SJSA1 (cell line): ENCODE measurements around the gene KSR1. TPM values are rescaled to one million over a fixed set of nuclear protein-coding genes. Genes with fewer than 3 reads are reported as not detected.
"Not testable (repeated sequence)": the region's sequence is repeated elsewhere in the genome, so short reads cannot be mapped to it uniquely, and the experiment has no call there.

Source experiments
- DNase-seq, 2 experiments: peaks; one replicate each; pipeline ENCODE4 v3.0.0-alpha.2; 2015 to 2020; ENCODE audit warnings: low spot score in 2 of 2, low read depth in 1 of 2
- H3K27ac ChIP-seq: fragments of 250-450 bp; sonication (Bioruptor Pico); 2 replicates; pipeline ENCODE4 v1.5.1; 2020; ENCODE audit warnings: mild to moderate bottlenecking, moderate library complexity
- H3K27me3 ChIP-seq: fragments of 250-450 bp; sonication (Bioruptor Pico); replicated peaks from 2 replicates; pipeline ENCODE4 v1.5.1; 2020; ENCODE audit warnings: mild to moderate bottlenecking, moderate library complexity
- H3K36me3 ChIP-seq: fragments of 250-450 bp; sonication (Bioruptor Pico); 2 replicates; pipeline ENCODE4 v1.5.1; 2020; ENCODE audit warnings: mild to moderate bottlenecking
- H3K4me1 ChIP-seq: fragments of 250-450 bp; sonication (Bioruptor Pico); replicated peaks from 2 replicates; pipeline ENCODE4 v1.6.1; 2021; ENCODE audit warnings: mild to moderate bottlenecking
- H3K4me3 ChIP-seq: fragments of 250-450 bp; sonication (Bioruptor Pico); 2 replicates; pipeline ENCODE4 v1.5.1; 2020; ENCODE audit warnings: mild to moderate bottlenecking
- H3K9me3 ChIP-seq: fragments of 250-450 bp; sonication (Bioruptor Pico); replicated peaks from 2 replicates; pipeline ENCODE4 v1.5.1; 2020; ENCODE audit warnings: mild to moderate bottlenecking
- total RNA-seq: library from RNA; depleted of rRNA; stranded (reverse); fragments of >200 nt; shearing (Covaris generic); gene quantifications from 2 replicates; pipeline ENCODE4 v1.2.3, GENCODE V29; 2014; rRNA removed

Gene KSR1
- total RNA-seq = 5.9 and 7.7 TPM in 2 replicates

DNA sequence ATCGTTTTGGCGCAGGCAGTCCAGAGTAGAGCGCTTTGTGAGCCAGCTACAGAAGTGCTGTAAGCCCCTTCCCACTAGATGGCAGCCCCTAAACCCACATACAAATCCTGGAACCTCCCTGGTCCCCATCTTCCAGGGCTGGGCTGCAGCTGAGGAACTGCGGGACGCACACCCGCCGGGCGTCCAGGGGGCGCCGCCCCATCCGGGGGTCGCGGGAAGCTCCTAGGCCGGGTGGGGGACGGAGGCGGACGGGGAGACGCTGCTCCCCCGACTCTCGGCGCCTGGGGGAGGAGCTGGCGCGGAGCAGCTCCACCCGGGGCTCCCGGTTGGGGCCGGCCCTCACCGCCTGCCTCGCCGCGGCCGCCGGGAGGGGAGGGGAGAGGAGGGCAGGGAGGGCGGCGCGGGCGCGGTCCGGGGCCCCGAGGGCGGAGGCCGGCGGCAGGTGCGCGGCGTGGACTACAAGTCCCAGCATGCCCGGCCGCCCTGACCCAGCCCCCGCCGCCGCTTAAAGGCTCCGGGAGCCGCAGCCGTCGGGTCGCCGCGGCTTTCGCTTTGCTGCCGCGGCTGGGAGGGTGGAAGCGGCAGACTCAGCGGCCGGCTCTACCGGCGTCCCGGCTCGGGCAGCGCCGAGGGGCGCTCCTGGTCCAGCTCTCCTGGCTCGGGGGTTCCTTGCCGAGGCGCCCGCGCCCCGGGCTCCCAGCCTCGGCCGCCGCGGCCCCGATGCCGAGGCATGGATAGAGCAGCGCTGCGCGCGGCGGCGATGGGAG, at the start of gene KSR1:
KSR1 (plus strand) TSS at position 535 of the 767 bp plus-strand sequence; CDS start at position 731, 196 bp downstream.
- H3K27me3 ChIP-seq = no peaks in the 10 kb centered on the region
- peak; percentile 71 to 73 for DNase-seq
- H3K4me3 ChIP-seq = peak within 1 kb of the TSS; percentile 98
- H3K4me1 ChIP-seq = peaks cover 25% of the 10 kb centered on the region
- no peaks in the 10 kb centered on the region for H3K9me3 ChIP-seq
- H3K27ac ChIP-seq = peak within 1 kb of the TSS; percentile 46; the same call in 1 of the 2 replicates
- H3K36me3 ChIP-seq = peaks cover 4% of the 10 kb centered on the region; the same call in 1 of the 2 replicates

DNA sequence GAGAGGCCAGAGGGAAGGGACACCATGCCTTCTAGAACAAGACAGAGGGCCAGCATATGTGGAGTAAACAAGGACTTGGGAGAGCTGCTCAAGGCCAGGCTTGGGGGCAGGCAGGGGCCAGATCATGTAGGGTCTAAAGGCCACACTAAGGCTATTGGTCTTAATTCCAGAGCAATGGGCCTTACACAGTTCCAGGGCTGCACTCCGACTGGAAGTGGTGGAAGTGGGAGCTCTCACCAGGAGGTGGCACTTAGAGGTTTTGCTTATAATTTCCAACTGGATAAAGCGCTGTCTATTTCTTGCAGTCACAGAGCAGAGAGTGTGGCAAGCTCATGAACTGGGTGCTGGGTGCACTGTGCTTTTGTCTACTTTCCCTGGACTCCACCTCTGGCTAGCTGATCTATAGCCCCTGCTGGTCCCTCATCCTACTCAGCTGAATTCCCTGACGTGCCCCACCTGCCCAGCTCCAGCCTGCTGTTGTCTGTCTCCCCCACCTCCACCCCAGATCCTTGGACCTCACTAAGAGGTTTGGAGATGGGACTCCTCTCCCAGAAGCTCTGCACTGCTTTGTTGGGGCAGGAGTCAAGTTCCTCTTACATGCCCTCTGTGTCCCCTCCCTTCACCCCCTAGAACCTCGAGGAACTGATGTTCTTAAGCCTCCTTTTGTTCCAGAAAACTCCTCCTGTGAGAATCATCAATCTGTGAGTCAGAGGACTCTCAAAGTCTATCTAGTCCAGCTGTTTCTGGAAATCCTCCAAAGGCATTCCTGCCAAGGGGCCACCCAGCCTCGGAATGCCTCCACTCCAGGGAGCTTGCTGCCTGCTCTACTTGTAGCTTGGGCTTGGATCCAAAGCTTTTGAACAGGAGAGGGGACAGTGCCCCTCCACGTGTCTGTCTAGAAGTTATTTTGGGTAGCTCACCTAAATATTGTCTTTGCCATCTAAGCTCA, 48.1 kb upstream of the KSR1 start:
- no peaks in the 10 kb centered on the region for H3K36me3 ChIP-seq
- no peak overlapping the region for H3K4me3 ChIP-seq
- no peaks in the 10 kb centered on the region for H3K27me3 ChIP-seq
- H3K4me1 ChIP-seq = peaks cover 29% of the 10 kb centered on the region
- peak overlapping the region; percentile 51 for H3K27ac ChIP-seq
- no peaks in the 10 kb centered on the region for H3K9me3 ChIP-seq
- DNase-seq = peak; percentile 85 to 89

DNA sequence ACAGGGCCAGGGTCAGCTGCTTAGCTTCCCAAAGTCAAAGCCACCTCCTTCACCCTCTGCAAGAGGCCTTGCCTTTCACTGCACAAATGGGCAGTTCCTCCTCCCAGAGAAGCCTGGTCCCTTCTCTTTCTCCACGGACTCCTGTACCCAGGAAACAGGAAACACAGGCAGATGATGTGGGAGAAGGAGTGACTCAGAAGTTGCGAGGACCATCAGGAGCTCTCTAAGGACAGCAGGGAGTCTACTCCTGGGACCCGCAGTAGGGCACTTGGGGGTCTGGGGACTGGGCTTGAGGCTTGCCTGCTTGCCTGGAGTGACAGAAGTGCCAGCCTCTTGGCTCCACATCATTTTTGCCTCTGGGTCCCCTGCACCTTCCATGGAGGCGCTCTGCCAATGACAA, 47.4 kb upstream of the KSR1 start:
- Histone ChIP-seq H3K4me1 (peaks cover 29% of the 10 kb centered on the region), H3K9me3 (no peaks in the 10 kb centered on the region), H3K36me3 (no peaks in the 10 kb centered on the region), H3K4me3 (no peak overlapping the region), H3K27me3 (no peaks in the 10 kb centered on the region), H3K27ac (peak overlapping the region; percentile 51)
- DNase-seq = no peak

DNA sequence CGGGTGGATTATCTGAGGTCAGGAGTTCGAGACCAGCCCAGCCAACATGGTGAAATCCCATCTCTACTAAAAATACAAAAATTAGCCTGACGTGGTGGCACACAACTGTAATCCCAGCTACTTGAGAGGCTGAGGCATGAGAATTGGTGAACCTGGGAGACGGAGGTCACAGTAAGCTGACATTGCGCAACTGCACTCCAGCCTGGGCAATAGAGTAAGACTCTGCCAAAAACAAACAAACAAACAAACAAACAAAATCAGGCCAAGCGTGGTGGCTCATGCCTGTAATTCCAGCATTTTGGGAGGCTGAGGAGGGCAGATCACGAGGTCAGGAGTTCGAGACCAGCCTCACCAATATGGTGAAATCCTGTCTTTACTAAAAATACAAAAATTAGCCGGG, 44.1 kb upstream of the KSR1 start:
- not testable (repeated sequence) for H3K4me3 ChIP-seq, H3K36me3 ChIP-seq, H3K27me3 ChIP-seq, DNase-seq, H3K9me3 ChIP-seq, H3K27ac ChIP-seq
- peaks cover 24% of the 10 kb centered on the region for H3K4me1 ChIP-seq

DNA sequence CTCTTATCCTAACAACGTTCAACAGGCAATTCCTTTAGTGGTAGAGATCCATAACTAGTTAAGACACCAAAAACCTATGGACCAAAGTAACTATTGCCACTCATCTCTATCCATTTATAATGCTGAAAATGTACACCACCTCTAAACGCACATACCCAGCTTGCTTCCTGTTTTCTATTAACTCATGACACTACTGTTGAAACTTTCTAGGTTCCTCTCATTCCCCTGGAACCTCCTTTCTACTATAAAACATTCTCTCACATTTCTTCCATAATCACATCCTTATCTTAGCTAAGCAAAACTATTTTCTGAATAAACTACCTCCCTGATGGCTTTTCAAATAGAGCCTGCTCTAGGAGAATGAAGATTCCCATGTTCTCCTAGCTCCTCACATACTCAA, 42.9 kb upstream of the KSR1 start:
- no peaks in the 10 kb centered on the region for H3K27me3 ChIP-seq
- no peak overlapping the region for H3K4me3 ChIP-seq
- no peaks in the 10 kb centered on the region for H3K9me3 ChIP-seq
- peaks cover 13% of the 10 kb centered on the region for H3K4me1 ChIP-seq
- H3K27ac ChIP-seq = no peak overlapping the region
- H3K36me3 ChIP-seq = no peaks in the 10 kb centered on the region
- no peak for DNase-seq

DNA sequence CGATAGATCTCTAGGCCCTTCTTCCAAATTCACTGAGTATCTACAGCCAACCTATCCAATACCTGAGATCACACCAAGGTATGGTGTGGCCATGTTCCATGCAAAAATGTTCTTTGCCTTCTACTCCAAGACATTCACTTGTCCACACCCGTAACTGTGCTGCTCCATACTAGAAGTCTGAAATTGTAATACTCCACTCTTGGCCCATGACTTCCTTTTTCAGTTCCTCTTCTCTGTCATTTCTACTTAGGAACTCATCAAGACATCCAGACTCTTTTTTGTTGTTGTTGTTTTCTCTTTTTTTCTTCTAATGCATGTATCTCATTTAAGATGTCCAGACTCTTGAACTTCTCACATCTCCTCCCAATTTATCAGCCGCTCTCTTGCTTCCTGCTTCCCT, 42.5 kb upstream of the KSR1 start:
- Histone ChIP-seq H3K4me1 (peaks cover 8% of the 10 kb centered on the region), H3K36me3 (no peaks in the 10 kb centered on the region), H3K9me3 (no peaks in the 10 kb centered on the region), H3K4me3 (no peak overlapping the region), H3K27ac (no peak overlapping the region), H3K27me3 (no peaks in the 10 kb centered on the region)
- no peak for DNase-seq

DNA sequence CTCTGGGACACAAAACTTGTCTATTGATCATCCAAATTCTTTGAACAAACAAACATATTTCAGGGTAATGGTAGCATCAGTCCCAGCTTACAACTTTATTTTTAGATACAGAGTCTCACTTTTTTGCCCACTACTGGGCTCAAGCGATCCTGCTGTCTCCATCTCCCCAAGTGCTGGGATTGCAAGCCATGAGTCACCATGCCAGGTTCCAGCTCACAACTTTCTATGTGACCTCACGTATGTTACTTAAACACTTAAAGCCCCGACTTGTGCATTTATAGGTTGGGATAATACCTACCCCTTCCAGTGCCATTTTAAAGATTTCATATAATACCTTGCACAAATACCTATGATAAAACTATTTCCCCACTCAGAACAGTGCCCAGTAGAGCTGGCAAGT, 42.0 kb upstream of the KSR1 start:
- no peak for DNase-seq
- Histone ChIP-seq H3K9me3 (no peaks in the 10 kb centered on the region), H3K4me3 (no peak overlapping the region), H3K4me1 (peaks cover 3% of the 10 kb centered on the region), H3K27me3 (no peaks in the 10 kb centered on the region), H3K36me3 (no peaks in the 10 kb centered on the region), H3K27ac (no peak overlapping the region)

DNA sequence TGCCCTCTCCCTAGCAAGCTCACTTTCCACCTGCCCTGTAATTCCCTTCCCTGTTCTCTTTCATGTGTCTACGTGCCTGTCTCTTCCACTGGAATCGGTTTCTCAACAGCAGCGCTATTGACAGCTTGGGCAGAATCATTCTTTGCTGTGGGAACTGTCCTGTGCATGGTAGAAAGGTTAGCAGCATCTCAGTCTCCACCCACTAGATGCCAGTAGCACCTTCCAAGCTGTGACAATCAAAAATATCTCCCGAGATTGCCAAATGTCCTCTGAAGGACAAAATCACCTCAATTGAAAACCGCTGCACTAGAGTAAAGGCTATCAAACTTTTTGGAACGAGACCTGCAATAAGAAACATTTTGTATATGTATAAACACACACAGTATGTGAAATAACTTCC, 41.6 kb upstream of the KSR1 start:
- H3K36me3 ChIP-seq = no peaks in the 10 kb centered on the region
- no peak overlapping the region for H3K27ac ChIP-seq
- no peaks in the 10 kb centered on the region for H3K9me3 ChIP-seq
- no peak overlapping the region for H3K4me3 ChIP-seq
- H3K4me1 ChIP-seq = no peaks in the 10 kb centered on the region
- H3K27me3 ChIP-seq = no peaks in the 10 kb centered on the region
- DNase-seq = no peak

DNA sequence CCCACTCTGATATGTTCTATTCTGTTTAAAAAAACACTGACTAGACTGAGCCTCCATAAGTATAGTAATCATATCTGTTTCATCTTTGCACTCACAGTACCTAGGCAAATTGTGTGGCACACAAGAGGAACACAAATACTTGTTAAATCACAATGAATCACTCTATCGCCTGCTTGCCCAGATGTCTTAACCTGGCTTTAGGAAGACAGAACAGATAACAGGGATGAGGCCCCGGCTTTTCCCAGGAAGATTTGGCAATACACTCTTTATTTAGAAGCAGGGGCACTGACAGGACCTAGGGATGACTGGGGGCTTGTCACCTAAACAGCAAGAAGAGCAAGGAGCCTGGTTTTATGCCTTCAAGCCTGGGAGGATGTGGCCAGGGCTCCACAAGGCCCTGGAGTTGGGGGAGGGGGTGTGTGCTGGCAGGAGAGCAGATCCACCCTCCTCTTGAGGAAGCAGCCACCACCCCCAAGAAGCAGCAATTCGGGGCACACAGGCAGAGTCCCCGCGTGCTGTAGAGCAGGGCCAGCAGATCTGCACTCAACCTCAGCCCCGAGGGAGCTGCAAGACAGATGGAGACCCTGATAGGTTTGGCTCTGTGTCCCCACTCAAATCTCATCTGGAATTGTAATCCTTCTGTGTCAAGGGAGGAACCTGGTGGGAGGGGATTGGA, 41.0 kb upstream of the KSR1 start:
- DNase-seq = no peak
- Histone ChIP-seq H3K36me3 (no peaks in the 10 kb centered on the region), H3K27ac (no peak overlapping the region), H3K4me3 (no peak overlapping the region), H3K4me1 (no peaks in the 10 kb centered on the region), H3K9me3 (no peaks in the 10 kb centered on the region), H3K27me3 (no peaks in the 10 kb centered on the region)

DNA sequence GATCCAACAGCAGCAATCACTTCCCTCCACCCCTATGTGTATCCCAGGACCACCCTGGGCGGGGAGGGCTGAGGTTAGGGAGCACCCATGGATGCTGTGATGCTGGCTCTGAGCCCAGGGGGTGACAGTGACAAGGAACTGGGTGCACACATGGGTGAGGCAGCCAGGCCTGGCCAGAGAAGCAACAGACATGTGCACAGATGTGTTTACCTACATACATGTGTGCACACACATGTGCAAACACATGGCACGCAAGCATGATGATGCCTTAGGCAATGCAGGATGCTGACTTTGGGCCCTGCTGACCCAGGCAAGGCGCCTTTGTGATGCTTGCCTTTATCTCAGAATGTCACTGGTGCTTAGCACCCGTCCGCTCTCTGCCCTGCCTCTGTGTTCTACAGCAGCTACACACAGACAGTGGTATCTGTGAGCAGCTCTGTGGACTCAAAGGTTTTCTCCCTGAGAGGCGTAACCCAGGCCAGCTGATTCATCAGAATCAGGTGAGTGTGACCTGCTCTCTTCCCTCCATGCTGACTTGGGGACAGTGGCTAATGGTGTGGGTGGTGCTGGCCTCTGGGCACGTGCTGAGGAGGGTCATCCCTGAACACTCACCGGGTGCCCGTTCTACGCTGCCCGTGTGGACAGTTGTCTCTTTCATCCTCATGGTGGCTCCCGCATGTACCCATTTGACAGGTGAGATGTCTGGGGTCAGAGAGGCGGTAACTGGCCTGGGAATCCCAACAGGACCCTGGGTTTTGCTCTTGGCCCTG, 38.5 kb upstream of the KSR1 start:
- no peaks in the 10 kb centered on the region for H3K9me3 ChIP-seq
- H3K36me3 ChIP-seq = no peaks in the 10 kb centered on the region
- no peak overlapping the region for H3K4me3 ChIP-seq
- no peak for DNase-seq
- H3K4me1 ChIP-seq = no peaks in the 10 kb centered on the region
- no peak overlapping the region for H3K27ac ChIP-seq
- no peaks in the 10 kb centered on the region for H3K27me3 ChIP-seq

DNA sequence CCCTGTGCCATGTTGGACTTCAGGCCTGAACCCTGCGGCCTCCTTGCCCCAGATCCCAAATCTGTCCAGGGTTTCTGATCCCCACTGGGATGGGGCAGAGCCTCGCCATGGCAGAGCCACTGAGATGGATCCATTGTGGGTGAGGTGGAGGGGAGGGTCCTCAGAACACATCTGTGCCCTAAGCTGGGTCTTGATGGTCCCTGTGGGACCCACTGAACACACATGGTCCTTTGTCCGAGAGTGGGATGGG, 38.0 kb upstream of the KSR1 start:
- Histone ChIP-seq H3K36me3 (no peaks in the 10 kb centered on the region), H3K4me3 (no peak overlapping the region), H3K27ac (no peak overlapping the region), H3K9me3 (no peaks in the 10 kb centered on the region), H3K4me1 (no peaks in the 10 kb centered on the region), H3K27me3 (no peaks in the 10 kb centered on the region)
- DNase-seq = no peak

DNA sequence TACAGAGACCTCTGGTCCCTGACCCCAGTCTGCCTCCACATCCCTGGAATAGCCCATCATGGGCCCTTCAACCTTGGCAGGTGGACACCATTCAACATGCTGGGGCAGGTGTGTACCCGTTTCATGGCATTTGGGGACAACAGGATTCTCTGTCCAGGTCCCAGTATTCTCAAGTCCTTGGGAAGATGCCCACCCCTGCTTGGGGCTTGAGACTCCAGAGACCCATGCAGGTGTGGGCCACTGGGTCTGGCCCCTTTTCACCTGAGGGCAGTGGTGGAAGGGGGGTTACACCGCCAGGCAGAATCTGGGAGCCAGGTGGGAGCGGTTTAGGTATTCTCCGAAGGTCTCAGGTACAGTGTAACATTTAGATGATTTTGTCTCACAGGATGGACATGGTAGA, 37.1 kb upstream of the KSR1 start:
- H3K36me3 ChIP-seq = no peaks in the 10 kb centered on the region
- H3K4me1 ChIP-seq = no peaks in the 10 kb centered on the region
- no peaks in the 10 kb centered on the region for H3K9me3 ChIP-seq
- no peak overlapping the region for H3K27ac ChIP-seq
- H3K27me3 ChIP-seq = no peaks in the 10 kb centered on the region
- no peak overlapping the region for H3K4me3 ChIP-seq
- DNase-seq = no peak

DNA sequence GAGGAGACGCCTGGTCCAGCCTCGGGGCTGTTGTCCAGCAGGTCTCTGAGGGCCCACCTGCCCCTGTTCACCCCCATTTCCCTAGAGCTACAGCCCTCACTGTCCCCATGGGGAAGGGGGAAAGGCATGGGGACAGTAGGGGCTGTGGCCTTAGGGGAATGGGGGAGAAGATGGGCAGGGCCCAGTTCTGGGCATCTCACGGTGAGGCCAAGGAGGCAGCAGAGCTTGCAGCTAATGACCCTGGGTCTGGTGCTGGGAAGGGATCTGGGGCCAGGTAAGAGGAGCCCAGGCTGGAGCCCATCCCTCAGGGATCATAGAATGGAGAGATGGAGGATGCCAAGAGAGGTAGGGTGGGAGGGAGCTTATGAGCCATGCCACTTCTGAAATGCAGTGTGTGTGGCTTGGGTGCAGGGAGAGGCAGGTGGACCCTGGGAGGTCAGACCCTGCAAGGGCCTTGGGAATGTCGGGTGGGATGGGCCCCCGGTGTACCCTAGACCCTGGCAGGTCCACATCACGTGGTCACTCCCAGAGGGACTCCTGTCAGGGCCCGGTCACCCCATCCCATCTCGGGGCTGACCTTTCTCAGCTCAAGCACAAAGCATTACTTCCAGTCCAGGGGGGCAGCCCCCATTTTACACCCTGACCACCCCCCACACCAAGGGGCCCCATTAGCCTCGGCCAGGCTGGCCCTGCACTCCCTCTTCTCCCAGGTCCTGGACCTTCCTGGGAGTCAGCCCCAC, 35.9 kb upstream of the KSR1 start:
- Histone ChIP-seq H3K27me3 (no peaks in the 10 kb centered on the region), H3K4me1 (no peaks in the 10 kb centered on the region)
- DNase-seq = no peak

More for the DNA sequence above, 35.9 kb upstream of the KSR1 start:
- Histone ChIP-seq H3K36me3 (no peaks in the 10 kb centered on the region), H3K4me3 (no peak overlapping the region), H3K27ac (no peak overlapping the region), H3K9me3 (no peaks in the 10 kb centered on the region)
